ENCODE measurements around the gene RBKS.

DNA sequence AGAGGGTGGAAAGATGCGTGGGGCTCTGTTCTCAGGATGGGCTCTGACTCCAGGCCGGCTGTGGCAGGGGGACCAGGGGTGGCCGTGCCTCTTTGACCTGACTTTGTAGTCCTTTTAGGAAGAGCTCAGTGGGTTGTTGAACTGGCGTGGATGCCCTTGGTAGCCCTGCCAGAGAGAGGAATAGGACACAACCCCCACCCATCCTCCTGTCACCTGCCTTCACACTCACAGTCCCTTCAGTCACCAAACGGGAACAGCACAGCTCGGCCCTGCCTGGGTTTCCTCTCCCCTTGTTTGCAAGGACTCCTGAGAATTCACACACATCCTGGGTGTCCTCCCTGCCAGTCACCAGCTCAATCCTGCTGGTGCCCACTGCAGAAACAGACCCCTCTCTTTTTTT is 138.8 kb downstream of the RBKS start:
- TF ChIP-seq, protein P1, sequence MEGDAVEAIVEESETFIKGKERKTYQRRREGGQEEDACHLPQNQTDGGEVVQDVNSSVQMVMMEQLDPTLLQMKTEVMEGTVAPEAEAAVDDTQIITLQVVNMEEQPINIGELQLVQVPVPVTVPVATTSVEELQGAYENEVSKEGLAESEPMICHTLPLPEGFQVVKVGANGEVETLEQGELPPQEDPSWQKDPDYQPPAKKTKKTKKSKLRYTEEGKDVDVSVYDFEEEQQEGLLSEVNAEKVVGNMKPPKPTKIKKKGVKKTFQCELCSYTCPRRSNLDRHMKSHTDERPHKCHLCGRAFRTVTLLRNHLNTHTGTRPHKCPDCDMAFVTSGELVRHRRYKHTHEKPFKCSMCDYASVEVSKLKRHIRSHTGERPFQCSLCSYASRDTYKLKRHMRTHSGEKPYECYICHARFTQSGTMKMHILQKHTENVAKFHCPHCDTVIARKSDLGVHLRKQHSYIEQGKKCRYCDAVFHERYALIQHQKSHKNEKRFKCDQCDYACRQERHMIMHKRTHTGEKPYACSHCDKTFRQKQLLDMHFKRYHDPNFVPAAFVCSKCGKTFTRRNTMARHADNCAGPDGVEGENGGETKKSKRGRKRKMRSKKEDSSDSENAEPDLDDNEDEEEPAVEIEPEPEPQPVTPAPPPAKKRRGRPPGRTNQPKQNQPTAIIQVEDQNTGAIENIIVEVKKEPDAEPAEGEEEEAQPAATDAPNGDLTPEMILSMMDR (IDR thresholded peaks at IDR 0.05 in 8 of 11, conservative IDR thresholded peaks at IDR 0.05 in 3 of 11) = no peak
- TF ChIP-seq POLR2A (IDR thresholded peaks at IDR 0.05) = no peak

Data from spleen (tissue), 7 donors.